Spinal cord (tissue), 10 donors: ENCODE results near the gene MAGI3. TPM values are rescaled to one million over a fixed set of nuclear protein-coding genes. Genes with fewer than 3 reads are reported as not detected.

Experiments
- DNase-seq, 6 donors: peaks; one replicate each; pipeline versions ENCODE4 v3.0.0 to v3.0.0-alpha.2; 2013 to 2015; ENCODE audit warnings: low spot score in 6 of 6, low read depth in 4 of 6
- H3K27ac ChIP-seq: one replicate; pipeline ENCODE4 v1.5.1; 2013; ENCODE audit warnings: low read depth, low read length, control low read depth
- H3K27me3 ChIP-seq: one replicate; pipeline ENCODE4 v1.6.1; 2013; ENCODE audit warnings: low read length; ENCODE audit not compliant: control insufficient read depth, insufficient read depth
- H3K36me3 ChIP-seq: one replicate; pipeline ENCODE4 v1.6.1; 2013; ENCODE audit warnings: low read length; ENCODE audit not compliant: control insufficient read depth, insufficient read depth
- H3K4me1 ChIP-seq: one replicate; pipeline ENCODE4 v1.6.1; 2013; ENCODE audit warnings: low read length; ENCODE audit not compliant: control insufficient read depth, insufficient read depth
- H3K4me3 ChIP-seq: one replicate; pipeline ENCODE4 v1.5.1; 2013; ENCODE audit warnings: low read depth, low read length, control low read depth
- H3K9me3 ChIP-seq: one replicate; pipeline ENCODE4 v1.6.1; 2013; ENCODE audit warnings: low read length; ENCODE audit not compliant: control insufficient read depth, insufficient read depth
- WGBS: methylation state at CpG from one replicate; pipeline ENCODE4 v1.1.5; 2013; ENCODE audit warnings: missing lambda C conversion rate; ENCODE audit not compliant: insufficient coverage; 5-methylcytosine and 5-hydroxymethylcytosine counted together
- long read RNA-seq, 4 donors: transcript quantifications; one replicate each; lab custom pipeline, GENCODE V29; 2026
- polyA plus RNA-seq, 2 donors: library from polyadenylated mRNA; unstranded; fragments of 120-200 nt; gene quantifications; one replicate each; pipeline ENCODE4 v1.2.1, GENCODE V29; 2013; ENCODE audit not compliant: insufficient read length in 2 of 2
- total RNA-seq, 2 donors: library from RNA; depleted of rRNA in 1 of 2; stranded (reverse); fragments of 120-200 nt in 1 of 2; fragments of >200 nt in 1 of 2; gene quantifications; one replicate each; pipeline versions ENCODE4 v1.2.3 to v1.2.4, GENCODE V29; 2013 to 2014
- donor health status: healthy.

Gene MAGI3
- total RNA-seq (10 to 100 TPM; 28.2 to 46.0 TPM), polyA plus RNA-seq (10 to 100 TPM; 24.2 to 30.8 TPM)
- long read RNA-seq, donor 1, full-length matches to known transcripts = 1 of 38 reads
- long read RNA-seq, donor 1, partial matches to known transcripts = 37 of 38 reads
- long read RNA-seq, donor 1, other reads (novel, unspliced or antisense) = 0 of 38 reads
- long read RNA-seq, donor 2, full-length matches to known transcripts = 1 of 1 reads
- long read RNA-seq, donor 2, partial matches to known transcripts = 0 of 1 reads
- long read RNA-seq, donor 2, other reads (novel, unspliced or antisense) = 0 of 1 reads
- long read RNA-seq, donor 3, full-length matches to known transcripts = 2 of 2 reads
- long read RNA-seq, donor 3, partial matches to known transcripts = 0 of 2 reads
- long read RNA-seq, donor 3, other reads (novel, unspliced or antisense) = 0 of 2 reads
- long read RNA-seq, donor 4 = 0 reads

DNA sequence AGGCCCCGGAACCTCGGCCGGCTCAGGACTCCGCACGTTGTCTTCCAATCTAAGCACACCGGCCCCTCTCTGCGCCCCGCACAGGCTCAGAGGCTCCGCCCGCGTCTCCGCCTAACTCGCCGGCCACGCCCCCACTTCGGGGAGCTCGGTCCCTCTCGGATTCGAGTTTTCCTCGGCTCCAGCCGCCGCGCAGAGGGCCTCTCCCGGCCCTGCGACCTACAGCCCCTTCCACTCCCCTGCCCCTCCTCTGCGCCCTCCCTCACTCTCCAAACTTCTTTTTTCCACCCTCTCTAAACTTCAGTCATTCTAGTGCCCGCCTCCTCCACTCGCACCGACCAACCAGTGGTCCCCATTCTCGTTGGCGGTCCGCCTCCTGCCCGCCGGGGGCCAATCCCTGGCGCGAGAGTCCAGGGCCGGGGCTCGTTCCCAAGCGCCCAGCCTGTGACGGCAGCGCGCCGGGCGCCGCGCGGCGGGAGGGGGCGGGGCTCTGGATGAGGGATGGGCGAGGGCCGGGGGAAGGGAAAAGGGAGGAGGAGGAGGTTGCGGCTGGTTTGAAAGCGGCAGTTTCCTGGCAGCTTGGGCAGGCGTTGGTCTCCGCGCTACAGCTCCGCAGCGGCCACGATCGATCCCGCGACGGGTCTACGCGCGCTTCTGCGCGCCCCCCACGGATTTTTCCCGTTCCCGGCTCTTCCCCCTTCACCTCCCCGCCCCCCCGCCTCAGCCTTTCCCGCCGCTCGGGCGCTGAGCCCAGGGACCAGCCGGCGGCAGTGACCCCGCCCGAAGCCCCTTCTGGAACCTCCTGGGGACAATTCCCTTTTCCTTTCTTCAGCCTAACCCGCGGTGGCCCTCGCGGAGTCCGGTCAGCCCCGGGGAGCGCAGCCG lies at the start of gene MAGI3:
MAGI3 (plus strand) TSS at position 563 of the 882 bp plus-strand sequence. CDS start 519 bp downstream, outside the sequence.
- H3K36me3 ChIP-seq = no peaks in the 10 kb centered on the region
- peak; percentile 93 to 99 (median 96) for DNase-seq
- peak within 1 kb of the TSS; percentile 89 for H3K4me3 ChIP-seq
- no peaks in the 10 kb centered on the region for H3K27me3 ChIP-seq
- peaks cover 7% of the 10 kb centered on the region for H3K4me1 ChIP-seq
- H3K27ac ChIP-seq = peak within 1 kb of the TSS; percentile 85
- WGBS = under 1% methylated on average over 73 of the region's 89 CpGs
- no peaks in the 10 kb centered on the region for H3K9me3 ChIP-seq

DNA sequence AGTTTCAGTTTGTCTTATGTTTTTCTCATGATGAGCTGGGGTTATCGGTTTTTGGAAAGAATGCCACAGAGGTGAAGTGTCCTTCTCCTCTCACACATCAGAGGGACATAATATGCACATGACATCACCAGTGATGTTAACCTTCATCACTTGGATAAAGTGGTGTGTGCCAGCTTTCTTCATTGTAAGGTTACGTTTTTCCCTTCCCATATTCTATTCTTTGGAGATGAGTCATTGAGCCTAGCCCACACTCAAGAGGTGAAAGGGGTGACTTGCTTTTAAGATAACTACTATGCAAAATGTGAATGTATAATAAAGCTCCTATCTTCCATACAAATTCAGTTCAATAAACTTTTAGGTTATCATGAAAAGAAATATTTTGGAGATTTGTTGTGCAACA lies 36.7 kb upstream of the MAGI3 start:
- no peak for DNase-seq

DNA sequence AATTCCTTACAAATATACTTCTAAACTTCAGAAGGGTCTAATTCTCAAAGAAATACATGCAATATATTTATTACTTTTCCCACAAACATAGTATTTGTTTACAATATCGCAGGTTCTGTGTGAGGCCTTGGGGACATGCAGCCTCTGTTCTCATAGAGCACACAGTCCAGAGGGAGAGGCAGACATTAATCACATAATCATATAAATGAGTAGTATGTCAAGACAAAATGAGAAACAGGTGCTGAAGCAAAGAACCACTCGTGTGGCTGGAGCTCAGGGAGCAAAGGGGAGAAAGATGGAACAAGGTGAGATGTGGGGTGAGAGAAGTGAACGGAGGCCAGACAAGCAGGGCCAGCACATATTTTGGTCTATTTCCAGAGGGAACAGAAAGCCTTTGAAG lies 26.4 kb upstream of the MAGI3 start:
- no peak for DNase-seq
- Histone ChIP-seq H3K9me3 (no peaks in the 10 kb centered on the region), H3K4me1 (no peaks in the 10 kb centered on the region), H3K27me3 (no peaks in the 10 kb centered on the region), H3K36me3 (no peaks in the 10 kb centered on the region), H3K27ac (no peak overlapping the region), H3K4me3 (no peak overlapping the region)
- 81% methylated on average over 2 of the region's 3 CpGs for WGBS

More for the DNA sequence above, 36.7 kb upstream of the MAGI3 start:
- Histone ChIP-seq H3K36me3 (no peaks in the 10 kb centered on the region), H3K4me3 (no peak overlapping the region), H3K27me3 (no peaks in the 10 kb centered on the region), H3K9me3 (no peaks in the 10 kb centered on the region), H3K27ac (no peak overlapping the region), H3K4me1 (no peaks in the 10 kb centered on the region)
- WGBS = no CpG with 5 or more reads among the region's 2 CpGs

DNA sequence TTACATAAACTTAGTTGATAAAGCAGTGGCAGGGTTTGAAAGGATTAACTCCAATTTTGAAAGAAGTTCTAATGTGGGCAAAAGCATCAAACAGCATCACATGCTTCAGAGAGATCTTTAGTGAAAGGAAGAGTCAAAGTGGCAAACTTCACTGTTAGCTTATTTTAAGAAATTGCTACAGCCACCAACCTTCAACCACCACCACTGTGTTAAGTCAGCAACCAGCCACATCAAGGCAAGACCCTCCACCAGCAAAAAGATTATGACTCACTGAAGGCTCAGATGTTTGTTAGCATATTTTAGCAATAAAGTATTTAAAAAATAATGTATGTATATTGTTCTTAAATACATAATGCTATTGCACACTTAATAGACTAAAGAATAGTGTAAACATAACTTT lies 21.3 kb upstream of the MAGI3 start:
- Histone ChIP-seq H3K27ac (no peak overlapping the region), H3K4me1 (no peaks in the 10 kb centered on the region), H3K9me3 (no peaks in the 10 kb centered on the region), H3K36me3 (no peaks in the 10 kb centered on the region), H3K4me3 (no peak overlapping the region), H3K27me3 (no peaks in the 10 kb centered on the region)
- no peak for DNase-seq

DNA sequence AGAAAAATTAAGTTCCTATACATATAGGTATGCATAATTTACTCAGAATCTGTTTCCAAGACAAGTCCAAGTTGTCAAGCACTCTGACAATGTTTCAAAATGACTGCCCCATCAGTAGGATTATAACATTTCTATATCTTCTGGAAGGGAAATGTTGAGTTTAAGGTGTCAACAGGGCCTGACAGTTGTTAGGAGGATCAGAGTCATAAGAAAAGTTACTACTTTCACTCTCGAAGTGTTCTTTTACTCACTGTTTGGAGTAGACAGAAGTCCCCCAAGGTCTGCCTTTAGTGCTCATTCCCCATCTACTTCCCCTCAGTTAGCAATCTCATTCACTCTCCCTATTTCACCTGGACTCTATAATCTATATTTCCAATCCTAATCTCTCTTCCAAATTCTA lies 20.6 kb upstream of the MAGI3 start:
- Histone ChIP-seq H3K4me3 (no peak overlapping the region), H3K36me3 (no peaks in the 10 kb centered on the region), H3K27ac (no peak overlapping the region), H3K9me3 (no peaks in the 10 kb centered on the region), H3K27me3 (no peaks in the 10 kb centered on the region), H3K4me1 (no peaks in the 10 kb centered on the region)
- DNase-seq = no peak
- WGBS = 89% methylated on average over 1 of the region's 1 CpG

DNA sequence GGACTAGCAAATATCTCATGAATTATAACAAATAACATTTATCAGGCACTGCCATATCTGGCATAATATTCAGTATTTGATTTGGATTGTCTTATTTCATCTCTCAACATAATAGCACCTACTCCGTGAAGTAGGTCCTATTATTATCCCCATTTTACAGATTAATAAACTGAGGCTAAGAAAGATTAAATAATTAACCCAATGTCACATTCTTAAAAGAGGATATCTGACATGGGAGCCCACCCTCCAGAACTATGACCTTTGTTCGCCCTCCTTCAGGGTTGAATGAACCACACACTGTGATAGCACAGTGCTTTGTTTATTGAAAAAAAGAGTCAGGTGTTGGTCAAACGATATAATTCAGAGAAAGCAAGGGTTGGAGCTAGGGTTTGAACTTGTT lies 19.4 kb upstream of the MAGI3 start:
- WGBS = 64% methylated on average over 1 of the region's 3 CpGs
- Histone ChIP-seq H3K36me3 (no peaks in the 10 kb centered on the region), H3K4me3 (no peak overlapping the region), H3K4me1 (no peaks in the 10 kb centered on the region), H3K27ac (no peak overlapping the region), H3K27me3 (no peaks in the 10 kb centered on the region), H3K9me3 (no peaks in the 10 kb centered on the region)
- DNase-seq = no peak

DNA sequence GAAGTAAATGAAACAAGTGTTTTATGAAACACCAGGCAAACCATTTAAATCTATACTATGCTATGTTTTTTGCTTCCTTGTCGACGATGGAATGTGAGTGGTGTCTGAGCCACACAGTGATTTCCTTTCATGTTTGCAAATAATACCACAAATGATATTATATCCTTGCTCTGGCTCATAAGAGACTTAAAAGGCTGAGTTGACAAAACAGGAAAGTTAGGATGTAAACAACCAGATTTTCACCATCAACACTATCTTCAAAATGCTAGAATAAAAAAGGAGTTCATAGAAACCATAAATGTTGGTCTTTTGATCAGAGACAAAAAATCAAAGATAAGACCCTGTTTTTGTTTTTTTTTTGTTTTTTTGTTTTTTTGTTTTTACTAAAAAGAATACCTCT lies 17.8 kb upstream of the MAGI3 start:
- Histone ChIP-seq H3K9me3 (no peaks in the 10 kb centered on the region), H3K36me3 (no peaks in the 10 kb centered on the region), H3K4me1 (no peaks in the 10 kb centered on the region), H3K4me3 (no peak overlapping the region), H3K27ac (no peak overlapping the region), H3K27me3 (no peaks in the 10 kb centered on the region)
- no CpG with 5 or more reads among the region's 2 CpGs for WGBS
- DNase-seq = no peak

DNA sequence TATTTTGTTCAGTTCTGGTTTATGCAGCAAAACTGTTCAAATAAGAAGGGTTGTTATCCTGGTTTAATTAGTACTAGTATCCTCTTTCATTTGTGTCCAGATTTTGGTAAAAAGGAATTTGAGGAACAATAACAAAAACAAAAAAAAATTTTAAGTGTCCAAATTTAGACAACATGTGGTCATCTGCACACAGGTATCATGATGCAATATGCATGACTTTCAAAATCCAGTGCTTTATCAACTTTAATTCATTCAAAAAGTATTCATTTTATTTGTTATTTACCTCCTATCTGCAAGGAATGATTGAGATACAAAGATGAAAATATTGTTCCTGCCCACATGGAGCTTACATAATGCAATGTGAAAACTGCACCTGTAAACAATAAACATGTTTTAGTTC lies 16.7 kb upstream of the MAGI3 start:
- H3K27ac ChIP-seq = no peak overlapping the region
- H3K4me3 ChIP-seq = no peak overlapping the region
- no peaks in the 10 kb centered on the region for H3K27me3 ChIP-seq
- no peaks in the 10 kb centered on the region for H3K9me3 ChIP-seq
- DNase-seq = no peak
- no peaks in the 10 kb centered on the region for H3K36me3 ChIP-seq
- H3K4me1 ChIP-seq = no peaks in the 10 kb centered on the region

DNA sequence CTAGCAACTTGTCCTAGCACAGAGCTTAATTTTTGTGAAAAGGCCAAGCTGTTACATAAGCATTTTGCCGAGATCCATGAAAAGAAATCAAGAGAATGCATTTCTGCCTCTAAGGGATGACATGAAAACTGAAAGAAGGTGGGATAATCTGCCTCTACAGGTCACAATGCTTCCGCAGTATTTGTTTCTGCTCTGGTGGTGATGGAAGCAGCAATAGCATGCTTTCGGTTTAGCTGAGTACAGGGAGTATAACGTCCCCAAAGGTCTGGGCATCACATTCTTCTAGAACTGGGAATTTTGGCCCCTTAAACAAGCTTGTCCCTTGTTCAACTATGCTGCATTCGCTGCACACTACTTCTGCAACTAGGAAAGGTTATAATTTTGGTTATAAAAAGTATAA lies 14.4 kb upstream of the MAGI3 start:
- no peak for DNase-seq
- no peak overlapping the region for H3K27ac ChIP-seq
- WGBS = 72% methylated on average over 3 of the region's 5 CpGs
- no peaks in the 10 kb centered on the region for H3K36me3 ChIP-seq
- H3K27me3 ChIP-seq = no peaks in the 10 kb centered on the region
- H3K9me3 ChIP-seq = no peaks in the 10 kb centered on the region
- no peak overlapping the region for H3K4me3 ChIP-seq
- no peaks in the 10 kb centered on the region for H3K4me1 ChIP-seq
